Measurements from ENCODE around the gene XKR7. TPM values are rescaled to one million over a fixed set of nuclear protein-coding genes. Genes with fewer than 3 reads are reported as not detected.

XKR7 gene
- polyA plus RNA-seq, 1 donor from 2014 or later = 9.6 TPM

- no peak overlapping the region for H3K27ac ChIP-seq (ENCODE audit: low read length)
- H3K27me3 ChIP-seq (ENCODE audit: insufficient read depth, low read depth, low read length) = peaks cover 16% of the 10 kb centered on the region
- TF ChIP-seq EZH2 (IDR thresholded peaks at IDR 0.05; ENCODE audit: borderline replicate concordance, insufficient read depth, low read length, poor library complexity, severe bottlenecking) (no peak), CTCF (IDR thresholded peaks at IDR 0.05; ENCODE audit: poor library complexity, severe bottlenecking) (no peak), SMC3 (conservative IDR thresholded peaks at IDR 0.05; ENCODE audit: poor library complexity) (no peak), RAD21 (conservative IDR thresholded peaks at IDR 0.05) (no peak), TAF1 (IDR thresholded peaks at IDR 0.05; ENCODE audit: low read depth) (no peak), MXI1 (conservative IDR thresholded peaks at IDR 0.05; ENCODE audit: poor library complexity, severe bottlenecking) (no peak), EP300 (conservative IDR thresholded peaks at IDR 0.05; ENCODE audit: poor library complexity, severe bottlenecking) (no peak), REST (IDR thresholded peaks at IDR 0.05; ENCODE audit: borderline replicate concordance) (no peak), POLR2AphosphoS5 (IDR thresholded peaks at IDR 0.05) (no peak)
These were observed 21.2 kb downstream of the XKR7 start for GRCh38 chr20:31989030-31989645.

GRCh38 chr20:31990641-31991338 is 22.8 kb downstream of the XKR7 start:
- Histone ChIP-seq H3K27me3 (ENCODE audit: insufficient read depth, low read depth, low read length) (peaks cover 33% of the 10 kb centered on the region), H3K79me2 (replicated peaks; ENCODE audit: insufficient read depth, low read length) (no peaks in the 10 kb centered on the region), H3K4me3 (ENCODE audit: low read length) (no peak overlapping the region), H3K9me2 (ENCODE audit: insufficient read depth, low read length) (no peaks in the 10 kb centered on the region), H3K4me2 (ENCODE audit: low read length) (no peak overlapping the region), H3K9ac (ENCODE audit: low read length) (no peak overlapping the region), H3K9me3 (ENCODE audit: low read length) (no peaks in the 10 kb centered on the region), H3F3A (ENCODE audit: insufficient read depth, low read length, poor library complexity, severe bottlenecking) (no peaks in the 10 kb centered on the region), H3K36me3 (ENCODE audit: insufficient read depth, low read length) (no peaks in the 10 kb centered on the region), H2AFZ (ENCODE audit: low read depth, low read length) (no peak overlapping the region), H3K27ac (ENCODE audit: low read length) (no peak overlapping the region), H4K20me1 (ENCODE audit: insufficient read depth) (peaks cover 12% of the 10 kb centered on the region)
- TF ChIP-seq SMC3 (conservative IDR thresholded peaks at IDR 0.05; ENCODE audit: poor library complexity) (no peak), RAD21 (conservative IDR thresholded peaks at IDR 0.05) (no peak), REST (IDR thresholded peaks at IDR 0.05; ENCODE audit: borderline replicate concordance) (no peak), EP300 (conservative IDR thresholded peaks at IDR 0.05; ENCODE audit: poor library complexity, severe bottlenecking) (no peak)

More at GRCh38 chr20:31989030-31989645, 21.2 kb downstream of the XKR7 start:
- no peaks in the 10 kb centered on the region for H3K9me3 ChIP-seq (ENCODE audit: low read length)
- H4K20me1 ChIP-seq (ENCODE audit: insufficient read depth) = peaks cover 8% of the 10 kb centered on the region
- H3K36me3 ChIP-seq (ENCODE audit: insufficient read depth, low read length) = no peaks in the 10 kb centered on the region
- H3K9ac ChIP-seq (ENCODE audit: low read length) = no peak overlapping the region
- no peaks in the 10 kb centered on the region for H3F3A ChIP-seq (ENCODE audit: insufficient read depth, low read length, poor library complexity, severe bottlenecking)
- H2AFZ ChIP-seq (ENCODE audit: low read depth, low read length) = no peak overlapping the region
- H3K4me3 ChIP-seq (ENCODE audit: low read length) = no peak overlapping the region
- no peaks in the 10 kb centered on the region for H3K79me2 ChIP-seq (replicated peaks; ENCODE audit: insufficient read depth, low read length)
- H3K4me2 ChIP-seq (ENCODE audit: low read length) = no peak overlapping the region
- no peaks in the 10 kb centered on the region for H3K9me2 ChIP-seq (ENCODE audit: insufficient read depth, low read length)
